ENCODE data around the gene SYNPR.
A peak's percentile ranks its signal among the peaks of the same experiment; 100 is the strongest.

- TF ChIP-seq CTCF (IDR thresholded peaks at IDR 0.05; ENCODE audit: borderline replicate concordance, extremely low read depth, low read length, poor library complexity, severe bottlenecking) (peak; percentile 14), EZH2 (IDR thresholded peaks at IDR 0.05; ENCODE audit: borderline replicate concordance, low read depth, low read length, severe bottlenecking) (no peak)
Measured at GRCh38 chr3:63364910-63365309, 86.8 kb downstream of the SYNPR start.
